Measurements from ENCODE around the gene NRCAM.

Gene NRCAM

GRCh38 chr7:108308276-108308675, 148.0 kb downstream of the NRCAM start:
- no peak for DNase-seq (ENCODE audit: low spot score)

- DNase-seq (ENCODE audit: low spot score) = no peak
These were observed 148.6 kb downstream of the NRCAM start for GRCh38 chr7:108307595-108307994.

- no peak for DNase-seq (ENCODE audit: low spot score)
These were observed 149.0 kb downstream of the NRCAM start for GRCh38 chr7:108307194-108307593.

- DNase-seq (ENCODE audit: low spot score) = no peak
These were observed 152.9 kb downstream of the NRCAM start for GRCh38 chr7:108303332-108303731.

GRCh38 chr7:108301387-108301786, 154.8 kb downstream of the NRCAM start:
- DNase-seq (ENCODE audit: low spot score) = no peak

- no peak for DNase-seq (ENCODE audit: low spot score)
These were observed 156.8 kb downstream of the NRCAM start for GRCh38 chr7:108299251-108299973.

- DNase-seq (ENCODE audit: low spot score) = no peak
These were observed 159.3 kb downstream of the NRCAM start for GRCh38 chr7:108296911-108297310.

- no peak for DNase-seq (ENCODE audit: low spot score)
These were observed 161.6 kb downstream of the NRCAM start for GRCh38 chr7:108294595-108294994.

- DNase-seq (ENCODE audit: low spot score) = no peak
These were observed 163.1 kb downstream of the NRCAM start for GRCh38 chr7:108293149-108293612.

- no peak for DNase-seq (ENCODE audit: low spot score)
These were observed 163.7 kb downstream of the NRCAM start for GRCh38 chr7:108292541-108292940.

GRCh38 chr7:108291791-108292440, 164.3 kb downstream of the NRCAM start:
- no peak for DNase-seq (ENCODE audit: low spot score)

GRCh38 chr7:108291152-108291508, 165.1 kb downstream of the NRCAM start:
- no peak for DNase-seq (ENCODE audit: low spot score)

GRCh38 chr7:108290459-108291151, 165.6 kb downstream of the NRCAM start:
- no peak for DNase-seq (ENCODE audit: low spot score)

GRCh38 chr7:108289852-108290251, 166.4 kb downstream of the NRCAM start:
- DNase-seq (ENCODE audit: low spot score) = no peak

- DNase-seq (ENCODE audit: low spot score) = no peak
These were observed 168.4 kb downstream of the NRCAM start for GRCh38 chr7:108287857-108288256.

GRCh38 chr7:108286290-108286904, 169.8 kb downstream of the NRCAM start:
- no peak for DNase-seq (ENCODE audit: low spot score)

GRCh38 chr7:108285778-108286177, 170.5 kb downstream of the NRCAM start:
- DNase-seq (ENCODE audit: low spot score) = no peak

GRCh38 chr7:108285003-108285368, 171.2 kb downstream of the NRCAM start:
- no peak for DNase-seq (ENCODE audit: low spot score)

- DNase-seq (ENCODE audit: low spot score) = peak; percentile 42
These were observed 171.8 kb downstream of the NRCAM start for GRCh38 chr7:108284349-108285002.

GRCh38 chr7:108283252-108283651, 173.0 kb downstream of the NRCAM start:
- DNase-seq (ENCODE audit: low spot score) = no peak

GRCh38 chr7:108282427-108282996, 173.7 kb downstream of the NRCAM start:
- no peak for DNase-seq (ENCODE audit: low spot score)

GRCh38 chr7:108280136-108280535, 176.1 kb downstream of the NRCAM start:
- no peak for DNase-seq (ENCODE audit: low spot score)

Data from activated CD4-positive, alpha-beta T cell treated with anti-CD3 and anti-CD28 coated beads, Interleukin-2, Interleukin-4, amounts not matched to agents 100 ng/mL and 50 ng/mL, durations not matched to agents 16 hours and 8 hours (primary cell).